ENCODE data around the gene TRIM5.

Gene TRIM5

DNA sequence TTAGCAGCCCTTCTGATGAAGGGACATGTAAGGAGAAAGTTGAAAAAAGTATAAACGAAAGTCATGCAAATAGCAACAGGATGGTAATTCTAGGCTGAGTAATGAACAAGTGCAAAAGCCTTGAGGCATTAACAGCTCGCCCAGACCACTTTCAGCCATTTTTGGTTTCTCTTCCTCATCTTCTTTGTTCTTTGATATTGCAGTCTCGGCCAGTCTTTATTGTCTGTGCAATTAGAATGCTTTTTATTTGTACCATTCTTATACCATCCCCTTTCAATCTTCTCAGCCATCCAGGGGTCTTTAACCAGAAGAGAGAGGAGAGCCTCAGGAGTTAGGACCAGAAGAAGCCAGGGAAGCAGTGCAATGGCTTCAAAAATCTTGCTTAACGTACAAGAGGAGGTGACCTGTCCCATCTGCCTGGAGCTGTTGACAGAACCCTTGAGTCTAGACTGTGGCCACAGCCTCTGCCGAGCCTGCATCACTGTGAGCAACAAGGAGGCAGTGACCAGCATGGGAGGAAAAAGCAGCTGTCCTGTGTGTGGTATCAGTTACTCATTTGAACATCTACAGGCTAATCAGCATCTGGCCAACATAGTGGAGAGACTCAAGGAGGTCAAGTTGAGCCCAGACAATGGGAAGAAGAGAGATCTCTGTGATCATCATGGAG, 52.8 kb downstream of the TRIM5 start:
- TF ChIP-seq, protein P1, sequence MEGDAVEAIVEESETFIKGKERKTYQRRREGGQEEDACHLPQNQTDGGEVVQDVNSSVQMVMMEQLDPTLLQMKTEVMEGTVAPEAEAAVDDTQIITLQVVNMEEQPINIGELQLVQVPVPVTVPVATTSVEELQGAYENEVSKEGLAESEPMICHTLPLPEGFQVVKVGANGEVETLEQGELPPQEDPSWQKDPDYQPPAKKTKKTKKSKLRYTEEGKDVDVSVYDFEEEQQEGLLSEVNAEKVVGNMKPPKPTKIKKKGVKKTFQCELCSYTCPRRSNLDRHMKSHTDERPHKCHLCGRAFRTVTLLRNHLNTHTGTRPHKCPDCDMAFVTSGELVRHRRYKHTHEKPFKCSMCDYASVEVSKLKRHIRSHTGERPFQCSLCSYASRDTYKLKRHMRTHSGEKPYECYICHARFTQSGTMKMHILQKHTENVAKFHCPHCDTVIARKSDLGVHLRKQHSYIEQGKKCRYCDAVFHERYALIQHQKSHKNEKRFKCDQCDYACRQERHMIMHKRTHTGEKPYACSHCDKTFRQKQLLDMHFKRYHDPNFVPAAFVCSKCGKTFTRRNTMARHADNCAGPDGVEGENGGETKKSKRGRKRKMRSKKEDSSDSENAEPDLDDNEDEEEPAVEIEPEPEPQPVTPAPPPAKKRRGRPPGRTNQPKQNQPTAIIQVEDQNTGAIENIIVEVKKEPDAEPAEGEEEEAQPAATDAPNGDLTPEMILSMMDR (IDR thresholded peaks at IDR 0.05; ENCODE audit: insufficient read depth, low read length, missing control alignments) = no peak
- ChIA-PET POLR2A (no interaction called here), CTCF (no interaction called here)
- no peak for DNase-seq (ENCODE audit: low read depth, low spot score)
- no peak overlapping the region for H3K4me3 ChIP-seq (ENCODE audit: low read depth, low read length)

DNA sequence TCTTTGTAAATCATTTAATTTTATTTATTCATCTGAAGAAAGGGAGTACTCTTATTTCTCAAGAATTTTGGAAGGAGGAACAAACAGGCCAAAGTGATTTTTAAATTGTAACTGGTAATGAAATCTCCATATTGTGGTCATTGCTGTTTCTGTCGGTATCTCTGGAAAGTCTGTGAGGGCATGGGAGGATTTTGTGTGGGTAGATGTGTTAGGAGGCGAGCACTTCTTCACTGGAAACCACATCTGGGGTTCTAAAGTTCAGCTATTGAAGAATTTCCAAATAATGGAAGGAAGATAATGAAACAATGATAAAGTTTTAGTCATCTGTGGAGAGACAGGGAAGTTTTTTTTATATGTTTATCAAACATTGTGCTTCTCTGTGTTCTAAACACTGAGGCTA, 53.5 kb downstream of the TRIM5 start:
- ChIA-PET CTCF (no interaction called here), POLR2A (no interaction called here)
- H3K4me3 ChIP-seq (ENCODE audit: low read depth, low read length) = no peak overlapping the region
- TF ChIP-seq, protein P1 (IDR thresholded peaks at IDR 0.05; ENCODE audit: insufficient read depth, low read length, missing control alignments) = no peak
- DNase-seq (ENCODE audit: low read depth, low spot score) = no peak

GRCh38 chr11:5626196-5626595, 58.7 kb downstream of the TRIM5 start:
- ChIA-PET CTCF (interaction anchor here (1.3 to 1.5 kb wide), 2 partner anchors 15 to 265 kb away, joined by 3 read pairs; no protein-coding TSS in a partner anchor), POLR2A (no interaction called here)
- DNase-seq (ENCODE audit: low read depth, low spot score) = peak; percentile 65
- H3K4me3 ChIP-seq (ENCODE audit: low read depth, low read length) = no peak overlapping the region
- TF ChIP-seq, protein P1 (IDR thresholded peaks at IDR 0.05; ENCODE audit: insufficient read depth, low read length, missing control alignments) = no peak

DNA sequence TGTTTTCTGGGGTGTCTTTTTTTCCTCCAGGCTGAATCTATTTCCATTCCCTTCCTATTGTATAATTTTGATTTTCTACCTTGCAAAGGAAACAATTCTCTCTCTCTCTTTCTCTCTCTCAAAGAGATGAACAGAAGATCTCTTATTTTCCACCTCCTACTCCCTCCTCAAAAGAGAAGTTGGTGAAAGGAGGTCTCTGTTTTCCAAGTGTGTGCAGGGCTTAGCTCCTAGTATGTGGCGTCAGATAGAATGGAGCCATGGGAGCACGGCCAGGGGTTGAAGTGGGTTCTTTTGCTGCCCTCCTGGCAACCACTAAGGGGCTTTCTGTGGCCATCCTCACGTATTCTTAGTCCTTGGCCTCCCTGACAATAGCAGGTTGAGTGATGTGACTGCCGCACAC, 59.6 kb downstream of the TRIM5 start:
- ChIA-PET CTCF (interaction anchor here (1.5 kb wide), 1 partner anchor 266 kb away, joined by 3 read pairs; no protein-coding TSS in a partner anchor), POLR2A (no interaction called here)
- peak overlapping the region; percentile 65 for H3K4me3 ChIP-seq (ENCODE audit: low read depth, low read length)

DNA sequence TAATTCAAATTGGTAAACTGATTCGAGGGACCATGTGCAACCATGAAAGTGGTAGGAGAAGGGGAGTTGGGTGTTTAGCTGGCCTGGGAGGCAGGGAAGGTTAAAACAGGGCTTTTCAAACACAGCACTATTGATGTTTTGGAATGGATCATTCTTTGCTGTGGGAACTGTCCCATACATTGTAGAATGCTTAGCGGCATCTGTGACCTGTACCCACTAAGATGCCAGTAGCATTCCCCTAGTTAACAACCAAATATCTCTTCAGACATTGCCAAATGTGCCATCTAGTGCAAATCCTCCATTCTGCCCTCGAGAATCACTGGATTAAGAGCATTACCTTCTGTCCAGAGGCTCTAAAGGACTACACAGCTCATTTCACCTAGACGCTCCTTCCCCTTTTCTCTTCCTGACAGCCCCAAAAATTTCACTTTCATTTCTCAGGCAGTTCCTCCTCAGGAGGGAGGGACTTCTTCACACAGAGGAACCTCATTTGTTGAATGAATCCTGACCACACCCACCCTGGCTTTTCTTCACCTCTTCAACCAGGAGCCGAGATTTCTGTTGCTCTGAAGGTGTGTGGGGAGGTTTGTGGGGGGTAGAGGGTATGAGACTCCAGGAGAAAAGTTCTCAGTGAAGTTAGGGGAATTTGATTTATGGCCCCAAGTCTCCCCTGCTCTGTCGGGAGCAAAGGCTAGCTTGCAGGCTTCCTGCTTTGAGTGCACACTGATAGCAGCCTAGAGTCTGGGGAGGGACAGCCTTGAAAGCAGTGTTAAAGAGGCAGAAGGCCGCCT, 60.2 kb downstream of the TRIM5 start, which contains the start of gene TRIM34:
Gene TRIM34 (plus strand): TSS at position 513 of the 791 bp plus-strand sequence. CDS start 7,331 bp downstream, outside the sequence.
- POLR2A ChIA-PET = no interaction called here

More for the DNA sequence above, 59.6 kb downstream of the TRIM5 start:
- no peak for DNase-seq (ENCODE audit: low read depth, low spot score)
- TF ChIP-seq, protein P1 (IDR thresholded peaks at IDR 0.05; ENCODE audit: insufficient read depth, low read length, missing control alignments) = no peak

More for the DNA sequence above, 60.2 kb downstream of the TRIM5 start, which contains the start of gene TRIM34:
- TF ChIP-seq, protein P1 (IDR thresholded peaks at IDR 0.05; ENCODE audit: insufficient read depth, low read length, missing control alignments) = no peak
- CTCF ChIA-PET = no interaction called here
- peak within 1 kb of the TSS; percentile 65 for H3K4me3 ChIP-seq (ENCODE audit: low read depth, low read length)
- DNase-seq (ENCODE audit: low read depth, low spot score) = no peak
